HG03558 (cell line): ENCODE data around the gene ARHGAP8.
"Not testable (repeated sequence)": the region's sequence is repeated elsewhere in the genome, so short reads cannot be mapped to it uniquely, and the experiment has no call there.

Source experiments
- ATAC-seq: cut with Tn5 transposase; IDR thresholded peaks from one replicate; pipeline ENCODE4 v1.9.1; 2021; ENCODE audit warnings: moderate number of reproducible peaks; ENCODE audit not compliant: unreplicated experiment; ENCODE audit errors: extremely low read depth

The ARHGAP8 gene

GRCh38 chr22:44737406-44738346, 14.7 kb upstream of the ARHGAP8 start:
- ATAC-seq: no peak

GRCh38 chr22:44738347-44738715, 14.0 kb upstream of the ARHGAP8 start:
- no peak for ATAC-seq

- no peak for ATAC-seq
These were observed 13.4 kb upstream of the ARHGAP8 start for GRCh38 chr22:44739024-44739423.

- ATAC-seq: not testable (repeated sequence)
These were observed 12.7 kb upstream of the ARHGAP8 start for GRCh38 chr22:44739666-44740065.

GRCh38 chr22:44740307-44740706, 12.1 kb upstream of the ARHGAP8 start:
- ATAC-seq: no peak

- ATAC-seq: no peak
These were observed 10.4 kb upstream of the ARHGAP8 start for GRCh38 chr22:44741929-44742328.

DNA sequence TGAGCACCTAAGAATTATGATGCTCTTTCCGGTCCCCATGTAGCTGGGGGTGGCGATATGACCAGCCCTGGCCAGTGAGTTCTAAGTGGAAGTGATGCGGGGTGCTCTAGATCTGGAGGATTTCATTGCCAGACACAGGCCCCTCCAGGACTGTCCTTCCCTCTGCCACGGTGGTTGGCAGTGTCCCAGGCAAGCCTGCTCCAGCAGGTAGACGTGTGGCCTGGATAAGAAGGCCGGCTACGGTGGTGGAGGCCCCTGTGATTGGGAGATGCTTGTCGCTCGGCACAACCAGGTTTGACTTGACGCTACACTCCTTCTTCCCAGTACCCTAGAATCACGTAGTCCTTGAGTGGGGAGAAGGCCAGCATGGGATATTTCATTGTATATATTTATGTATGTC, 9.1 kb upstream of the ARHGAP8 start:
- no peak for ATAC-seq

- no peak for ATAC-seq
These were observed 8.6 kb upstream of the ARHGAP8 start for GRCh38 chr22:44743804-44744211.

- no peak for ATAC-seq
These were observed 6.3 kb upstream of the ARHGAP8 start for GRCh38 chr22:44745853-44746789.

DNA sequence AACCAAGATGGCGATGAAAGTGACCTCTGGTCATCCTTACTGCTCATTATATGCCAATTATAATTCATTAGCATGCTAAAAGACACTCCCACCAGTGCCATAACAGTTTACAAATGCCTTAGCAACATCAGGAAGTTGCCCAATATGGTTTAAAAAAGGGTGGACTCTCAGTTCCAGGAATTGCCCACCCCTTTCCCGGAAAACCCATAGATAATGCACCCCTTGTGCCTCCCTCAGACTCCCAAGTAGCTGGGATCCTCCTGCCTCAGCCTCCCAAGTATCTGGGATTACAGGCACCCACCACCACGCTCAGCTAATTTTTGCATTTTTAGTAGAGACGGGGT, 4.6 kb upstream of the ARHGAP8 start:
- not testable (repeated sequence) for ATAC-seq

- ATAC-seq: no peak
These were observed 3.9 kb upstream of the ARHGAP8 start for GRCh38 chr22:44748524-44748923.

DNA sequence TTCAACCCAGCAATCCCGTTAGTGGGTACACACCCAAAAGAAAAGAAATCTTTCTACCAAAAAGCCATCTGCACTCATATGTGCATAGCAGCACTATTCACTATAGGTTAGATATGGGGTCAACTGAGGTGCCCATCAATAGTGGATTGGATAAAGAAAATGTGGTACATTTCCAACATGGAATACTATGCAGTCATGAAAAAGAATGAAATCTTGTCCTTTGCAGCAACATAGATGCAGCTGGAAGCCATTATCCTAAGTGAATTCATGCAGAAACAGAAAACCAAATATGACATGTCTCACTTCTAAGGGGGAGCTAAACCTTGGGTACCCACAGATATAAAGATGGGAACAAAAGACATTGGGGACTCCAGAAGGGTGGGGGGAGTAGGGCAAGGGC, 1.9 kb upstream of the ARHGAP8 start:
- no peak for ATAC-seq

- no peak for ATAC-seq
These were observed 1.0 kb downstream of the ARHGAP8 start for GRCh38 chr22:44753189-44754042.

- no peak for ATAC-seq
These were observed 2.6 kb downstream of the ARHGAP8 start for GRCh38 chr22:44754998-44755397.

DNA sequence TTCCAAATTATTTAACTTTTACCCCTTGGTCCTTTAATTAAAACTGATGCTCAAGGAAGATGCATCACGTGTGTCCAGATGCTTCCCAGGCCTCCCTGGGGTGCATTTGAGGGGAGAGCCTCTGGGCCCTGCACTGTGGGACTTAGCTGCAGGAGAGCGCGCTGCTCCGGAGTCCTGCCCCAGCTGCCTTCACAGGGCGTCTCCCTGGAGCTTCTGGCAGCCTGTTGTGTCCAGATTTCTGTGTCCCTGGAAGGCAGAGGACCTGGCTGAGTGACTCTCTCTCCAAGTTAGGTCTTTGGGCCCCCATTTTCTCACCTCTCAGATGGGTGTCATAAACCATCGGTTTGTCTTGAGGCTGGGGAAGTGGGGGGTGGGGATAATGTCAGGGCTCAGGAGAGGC, 3.0 kb downstream of the ARHGAP8 start:
- ATAC-seq: no peak

DNA sequence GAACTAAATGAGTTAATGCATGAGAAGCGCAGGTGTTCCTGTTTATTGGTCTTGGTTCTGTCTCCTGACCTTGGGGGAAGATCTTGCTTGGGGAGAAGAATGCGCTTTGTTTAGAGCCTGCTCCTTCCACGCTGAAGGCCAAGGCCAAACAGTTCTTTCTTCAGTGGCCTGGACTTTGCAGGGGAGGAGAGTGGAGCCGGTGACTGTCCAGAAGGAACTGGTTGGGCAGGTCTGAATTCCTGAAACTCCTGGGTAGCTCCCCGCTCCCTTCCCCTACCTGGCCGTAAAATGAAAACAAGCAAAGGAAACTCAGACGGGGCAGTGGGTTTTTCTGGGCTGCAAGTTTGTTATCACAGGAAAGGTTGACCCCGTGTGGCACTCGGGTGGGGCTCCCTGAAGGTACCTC, 3.6 kb downstream of the ARHGAP8 start:
- ATAC-seq: no peak

DNA sequence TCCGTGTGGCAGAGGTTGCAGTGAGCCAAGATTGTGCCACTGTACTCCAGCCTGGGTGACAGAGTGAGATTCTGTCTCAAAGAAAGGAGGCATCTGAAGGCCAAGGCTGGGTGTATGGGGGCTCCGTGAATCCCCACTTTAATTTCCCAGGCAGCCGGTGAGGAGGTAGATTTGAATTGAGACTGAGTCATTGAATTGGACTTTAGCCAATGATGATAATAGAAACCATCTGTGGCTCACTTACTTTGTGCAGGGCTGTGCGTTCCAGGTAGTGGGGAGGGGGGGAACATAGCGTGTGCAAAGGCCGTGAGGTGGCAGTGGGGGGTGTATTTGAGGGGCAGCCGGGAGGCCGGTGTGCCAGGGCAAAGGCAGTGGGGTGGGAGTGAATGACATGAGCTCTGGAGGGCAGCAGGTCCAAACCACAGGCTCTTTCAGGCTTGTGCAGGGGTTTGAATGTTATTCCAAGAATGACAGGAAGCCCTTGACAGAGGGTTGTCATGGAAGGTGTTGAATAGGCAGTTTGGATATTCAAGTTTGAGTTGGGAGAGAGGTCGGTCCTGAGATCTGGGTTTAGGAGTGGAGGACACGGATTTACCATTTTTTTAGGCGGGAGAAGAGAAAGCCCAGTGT, 6.1 kb downstream of the ARHGAP8 start:
- no peak for ATAC-seq

GRCh38 chr22:44759001-44759400, 6.6 kb downstream of the ARHGAP8 start:
- no peak for ATAC-seq

GRCh38 chr22:44759430-44760310, 7.3 kb downstream of the ARHGAP8 start:
- ATAC-seq: no peak
